Kidney epithelial cell (primary cell): Measurements from ENCODE around the gene EML1. TPM values are rescaled to one million over a fixed set of nuclear protein-coding genes. Genes with fewer than 3 reads are reported as not detected.

ENCODE experiments used
- DNase-seq: peaks from one replicate; pipeline ENCODE4 v3.0.0-alpha.2; 2010; ENCODE audit warnings: low read depth
- H3K27me3 ChIP-seq: 2 replicates; pipeline ENCODE4 v1.6.0; 2011; ENCODE audit warnings: low read length; ENCODE audit not compliant: control insufficient read depth, insufficient read depth
- H3K36me3 ChIP-seq: 2 replicates; pipeline ENCODE4 v1.5.1; 2011; ENCODE audit warnings: low read length; ENCODE audit not compliant: control insufficient read depth, insufficient read depth
- H3K4me3 ChIP-seq: 2 replicates; pipeline ENCODE4 v1.5.1; 2011; ENCODE audit warnings: low read depth, mild to moderate bottlenecking, control low read depth, low read length
- CTCF ChIP-seq: IDR thresholded peaks from 2 replicates; pipeline ENCODE4 v1.5.1; 2011; ENCODE audit warnings: mild to moderate bottlenecking, moderate library complexity, low read length, control low read depth, inconsistent platforms; ENCODE audit not compliant: insufficient read depth, poor library complexity, severe bottlenecking
- total RNA-seq: library from RNA; depleted of rRNA; stranded (reverse); fragments of >200 nt; gene quantifications from 2 replicates; pipeline ENCODE4 v1.2.3, GENCODE V29; 2015

EML1 gene
- total RNA-seq, 1 donor from 2014 or later: 11.6 TPM

GRCh38 chr14:99755629-99756603 lies 37.3 kb upstream of the EML1 start:
- DNase-seq: peak; percentile 77
- Histone ChIP-seq H3K36me3 (no peaks in the 10 kb centered on the region), H3K4me3 (no peak overlapping the region), H3K27me3 (no peaks in the 10 kb centered on the region)
- no peak for TF ChIP-seq CTCF

- Histone ChIP-seq H3K27me3 (no peaks in the 10 kb centered on the region), H3K4me3 (no peak overlapping the region), H3K36me3 (no peaks in the 10 kb centered on the region)
- TF ChIP-seq CTCF: no peak
- no peak for DNase-seq
These were observed 36.4 kb upstream of the EML1 start for GRCh38 chr14:99756796-99757195.

GRCh38 chr14:99757331-99758070 lies 35.7 kb upstream of the EML1 start:
- Histone ChIP-seq H3K27me3 (no peaks in the 10 kb centered on the region), H3K36me3 (no peaks in the 10 kb centered on the region), H3K4me3 (no peak overlapping the region)
- TF ChIP-seq CTCF: no peak
- peak; percentile 98 for DNase-seq

GRCh38 chr14:99758121-99758821 lies 34.9 kb upstream of the EML1 start:
- H3K4me3 ChIP-seq: no peak overlapping the region
- no peak for DNase-seq
- TF ChIP-seq CTCF: no peak
- H3K27me3 ChIP-seq: no peaks in the 10 kb centered on the region
- no peaks in the 10 kb centered on the region for H3K36me3 ChIP-seq

- Histone ChIP-seq H3K27me3 (no peaks in the 10 kb centered on the region), H3K36me3 (no peaks in the 10 kb centered on the region), H3K4me3 (no peak overlapping the region)
- no peak for DNase-seq
- no peak for TF ChIP-seq CTCF
These were observed 34.2 kb upstream of the EML1 start for GRCh38 chr14:99758872-99759545.
